NK-92 treated with Interleukin-12 subunit alpha and Interleukin-12 subunit beta, amount 100 ng/mL, for 24 hours (cell line): Measurements from ENCODE around the gene IFT81.
A peak's percentile ranks its signal among the peaks of the same experiment; 100 is the strongest.

Experiments
- DNase-seq: peaks from one replicate; lab custom pipeline; 2025; lab: John Stamatoyannopoulos, UW

The IFT81 gene

GRCh38 chr12:110157539-110157938 is 33.4 kb downstream of the IFT81 start:
- DNase-seq = no peak

GRCh38 chr12:110159671-110160245 is 35.6 kb downstream of the IFT81 start:
- no peak for DNase-seq

- DNase-seq = no peak
Observed at GRCh38 chr12:110165540-110166159, 41.5 kb downstream of the IFT81 start.

- DNase-seq = no peak
Observed at GRCh38 chr12:110168732-110169455, 44.7 kb downstream of the IFT81 start.

GRCh38 chr12:110170535-110171185 is 46.5 kb downstream of the IFT81 start:
- no peak for DNase-seq

GRCh38 chr12:110171186-110171538 is 47.0 kb downstream of the IFT81 start:
- no peak for DNase-seq

GRCh38 chr12:110171636-110172035 is 47.5 kb downstream of the IFT81 start:
- no peak for DNase-seq

GRCh38 chr12:110174373-110174996 is 50.3 kb downstream of the IFT81 start:
- DNase-seq = no peak

GRCh38 chr12:110175201-110175600 is 51.0 kb downstream of the IFT81 start:
- no peak for DNase-seq

GRCh38 chr12:110176745-110177144 is 52.6 kb downstream of the IFT81 start:
- DNase-seq = no peak

- no peak for DNase-seq
Observed at GRCh38 chr12:110179291-110179690, 55.1 kb downstream of the IFT81 start.

- DNase-seq = no peak
Observed at GRCh38 chr12:110180591-110181005, 56.4 kb downstream of the IFT81 start.

GRCh38 chr12:110182281-110182680 is 58.1 kb downstream of the IFT81 start:
- DNase-seq = no peak

GRCh38 chr12:110183386-110183785 is 59.2 kb downstream of the IFT81 start:
- no peak for DNase-seq

- no peak for DNase-seq
Observed at GRCh38 chr12:110185626-110186025, 61.5 kb downstream of the IFT81 start.

GRCh38 chr12:110186059-110186458 is 61.9 kb downstream of the IFT81 start:
- no peak for DNase-seq

- DNase-seq = no peak
Observed at GRCh38 chr12:110193196-110193595, 69.0 kb downstream of the IFT81 start.

- DNase-seq = no peak
Observed at GRCh38 chr12:110197003-110197402, 72.8 kb downstream of the IFT81 start.

GRCh38 chr12:110198386-110198785 is 74.2 kb downstream of the IFT81 start:
- DNase-seq = no peak

GRCh38 chr12:110199339-110200123 is 75.4 kb downstream of the IFT81 start:
- peak; percentile 3 for DNase-seq

GRCh38 chr12:110200124-110200417 is 75.9 kb downstream of the IFT81 start:
- DNase-seq = no peak

GRCh38 chr12:110201995-110202394 is 77.8 kb downstream of the IFT81 start:
- no peak for DNase-seq
